ENCODE results near the gene CXCL16. TPM values are rescaled to one million over a fixed set of nuclear protein-coding genes. Genes with fewer than 3 reads are reported as not detected.

Gene CXCL16
- total and polyA plus RNA-seq, 2 of the 13 experiments (the other 11 are each of a cell fraction or from before 2014, with no cell fraction given) = 9.4 to 101 TPM

GRCh38 chr17:4759776-4760236 is 20.1 kb upstream of the CXCL16 start (continued):
- TF ChIP-seq ZNF317 (CRISPR knock-in tag; IDR thresholded peaks at IDR 0.05) (peak; percentile 72; the same call in 1 of the 2 replicates), RFX1 (IDR thresholded peaks at IDR 0.05) (no peak), HCFC1 (IDR thresholded peaks at IDR 0.05; ENCODE audit: low read depth, low read length) (no peak; the same call in 1 of the 2 replicates), CEBPG (CRISPR knock-in tag; IDR thresholded peaks at IDR 0.05) (peak; percentile 78), JARID2 (CRISPR knock-in tag; IDR thresholded peaks at IDR 0.05; ENCODE audit: insufficient replicate concordance) (no peak), ZNF790 (CRISPR knock-in tag; IDR thresholded peaks at IDR 0.05; ENCODE audit: borderline replicate concordance) (no peak), ZBTB4 (CRISPR knock-in tag; IDR thresholded peaks at IDR 0.05; ENCODE audit: borderline replicate concordance) (0 out of 2 replicates have a peak, but pooled peaks have one; percentile 24), THRA (CRISPR knock-in tag; IDR thresholded peaks at IDR 0.05; ENCODE audit: borderline replicate concordance) (peak; percentile 90; the same call in 1 of the 2 replicates), PCBP2 (optimal IDR thresholded peaks at IDR 0.05; ENCODE audit: low read depth, low read length, poor library complexity, severe bottlenecking) (no peak), HOXA7 (CRISPR knock-in tag; IDR thresholded peaks at IDR 0.05) (no peak), ZNF33A (CRISPR knock-in tag; IDR thresholded peaks at IDR 0.05; ENCODE audit: borderline replicate concordance) (no peak), IKZF1 (IDR thresholded peaks at IDR 0.05) (no peak), SIN3A (IDR thresholded peaks at IDR 0.05; ENCODE audit: borderline replicate concordance, low read depth, low read length) (no peak), RBM22 (optimal IDR thresholded peaks at IDR 0.05; ENCODE audit: low read length) (no peak), SAP130 (CRISPR knock-in tag; IDR thresholded peaks at IDR 0.05; ENCODE audit: low read depth) (peak; percentile 92), ZBTB8A (CRISPR knock-in tag; IDR thresholded peaks at IDR 0.05; ENCODE audit: borderline replicate concordance, low read depth) (no peak), ZNF788 (CRISPR knock-in tag; IDR thresholded peaks at IDR 0.05; ENCODE audit: borderline replicate concordance) (peak; percentile 87), ZNF547 (CRISPR knock-in tag; IDR thresholded peaks at IDR 0.05) (no peak), ZNF280D (CRISPR knock-in tag; IDR thresholded peaks at IDR 0.05) (no peak), IKZF4 (CRISPR knock-in tag; IDR thresholded peaks at IDR 0.05; ENCODE audit: borderline replicate concordance, low read depth, not compliant biosample characterization) (no peak), CENPX (CRISPR knock-in tag; IDR thresholded peaks at IDR 0.05) (no peak), U2AF2 (IDR thresholded peaks at IDR 0.05; ENCODE audit: low read depth, low read length) (no peak), KLF11 (CRISPR knock-in tag; IDR thresholded peaks at IDR 0.05) (no peak), TCF12 (IDR thresholded peaks at IDR 0.05) (no peak), TCF12 (CRISPR knock-in tag; IDR thresholded peaks at IDR 0.05) (0 out of 2 replicates have a peak, but pooled peaks have one; percentile 64)

Measured in HepG2 (cell line).